C4-2B (cell line): ENCODE data around the gene SRCIN1.

ENCODE experiments used
- ZFX ChIP-seq: fragments of 450-650 bp; IDR thresholded peaks from 2 replicates; pipeline ENCODE4 v1.6.1; 2017
- TF ChIP-seq, protein P1 (sequence below): fragments of 450-650 bp; conservative IDR thresholded peaks from 2 replicates; pipeline ENCODE4 v1.5.1; 2017; ENCODE audit warnings: mild to moderate bottlenecking

DNA sequence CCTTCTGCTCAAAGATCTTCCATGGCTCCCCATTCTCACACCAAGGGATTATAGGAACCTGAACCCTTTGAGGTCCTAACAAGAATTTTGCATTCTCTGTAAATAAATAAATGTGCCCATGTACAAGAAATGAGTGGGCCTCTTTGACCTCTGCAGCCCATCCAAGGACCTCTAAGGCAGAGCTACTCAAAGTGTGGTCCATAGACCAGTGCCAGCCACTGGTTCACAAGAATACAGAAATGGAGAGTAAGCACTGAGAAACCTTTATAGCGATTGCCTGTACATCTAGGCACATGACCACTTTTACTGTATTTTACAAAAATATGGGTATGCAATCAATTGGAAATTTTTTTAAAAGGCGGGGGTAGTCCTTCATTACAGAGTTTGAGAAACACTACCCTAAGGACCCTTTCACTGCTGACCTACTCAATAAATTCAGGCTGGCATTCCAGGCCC lies 7.8 kb upstream of the SRCIN1 start:
- TF ChIP-seq, protein P1, sequence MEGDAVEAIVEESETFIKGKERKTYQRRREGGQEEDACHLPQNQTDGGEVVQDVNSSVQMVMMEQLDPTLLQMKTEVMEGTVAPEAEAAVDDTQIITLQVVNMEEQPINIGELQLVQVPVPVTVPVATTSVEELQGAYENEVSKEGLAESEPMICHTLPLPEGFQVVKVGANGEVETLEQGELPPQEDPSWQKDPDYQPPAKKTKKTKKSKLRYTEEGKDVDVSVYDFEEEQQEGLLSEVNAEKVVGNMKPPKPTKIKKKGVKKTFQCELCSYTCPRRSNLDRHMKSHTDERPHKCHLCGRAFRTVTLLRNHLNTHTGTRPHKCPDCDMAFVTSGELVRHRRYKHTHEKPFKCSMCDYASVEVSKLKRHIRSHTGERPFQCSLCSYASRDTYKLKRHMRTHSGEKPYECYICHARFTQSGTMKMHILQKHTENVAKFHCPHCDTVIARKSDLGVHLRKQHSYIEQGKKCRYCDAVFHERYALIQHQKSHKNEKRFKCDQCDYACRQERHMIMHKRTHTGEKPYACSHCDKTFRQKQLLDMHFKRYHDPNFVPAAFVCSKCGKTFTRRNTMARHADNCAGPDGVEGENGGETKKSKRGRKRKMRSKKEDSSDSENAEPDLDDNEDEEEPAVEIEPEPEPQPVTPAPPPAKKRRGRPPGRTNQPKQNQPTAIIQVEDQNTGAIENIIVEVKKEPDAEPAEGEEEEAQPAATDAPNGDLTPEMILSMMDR, result no peak
- TF ChIP-seq ZFX, result no peak
